B cell (primary cell): Measurements from ENCODE around the gene RBM4B.

Experiments
- CTCF ChIP-seq: fragments of 200-600 bp; IDR thresholded peaks from one replicate; pipeline ENCODE4 v1.8.0; 2022; ENCODE audit warnings: antibody characterized with exemption, mild to moderate bottlenecking
- EZH2 ChIP-seq: IDR thresholded peaks from 2 replicates; pipeline ENCODE4 v1.6.1; 2012; ENCODE audit warnings: borderline replicate concordance, low read depth, mild to moderate bottlenecking, moderate library complexity, low read length; ENCODE audit not compliant: insufficient read depth, poor library complexity, severe bottlenecking

DNA sequence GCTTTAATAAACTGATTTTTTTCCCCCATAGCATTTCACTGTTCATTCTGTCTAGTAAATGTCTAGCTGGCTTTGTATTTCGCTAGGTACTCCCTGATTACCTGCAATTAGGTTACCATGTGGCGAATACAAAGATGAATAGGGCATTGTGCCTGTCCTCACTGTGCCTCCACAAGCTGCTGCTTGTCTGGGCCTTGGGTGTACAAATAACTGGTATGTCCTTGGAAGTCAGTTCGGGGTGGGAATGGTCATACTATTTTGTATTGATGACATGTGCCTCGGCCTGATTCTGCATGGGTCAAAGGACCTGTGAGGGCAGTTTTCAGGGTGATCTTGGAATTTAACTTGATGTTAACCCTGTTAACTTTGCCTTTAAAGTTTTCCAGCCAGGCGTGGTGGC, 27.8 kb downstream of the RBM4B start:
- no peak for TF ChIP-seq CTCF
- TF ChIP-seq EZH2: no peak
